H1 (cell line): ENCODE results near the gene C20orf173. TPM values are rescaled to one million over a fixed set of nuclear protein-coding genes. Genes with fewer than 3 reads are reported as not detected.

Experiments used
- BRCA1 ChIP-seq: IDR thresholded peaks from 2 replicates; pipeline ENCODE4 v1.6.1; 2012; ENCODE audit warnings: low read depth, low read length, improper control_type of control experiment
- EGR1 ChIP-seq: IDR thresholded peaks from 2 replicates; pipeline ENCODE4 v1.6.1; 2011; ENCODE audit warnings: low read depth, low read length, borderline replicate concordance
- EP300 ChIP-seq, 2 experiments: IDR thresholded peaks; 1 replicate in 1 of 2; 2 replicates in 1 of 2; pipeline ENCODE4 v1.6.1; 2011 to 2012; ENCODE audit warnings: low read depth in 2 of 2, low read length in 2 of 2, mild to moderate bottlenecking in 2 of 2, borderline replicate concordance in 1 of 2, inconsistent platforms in 1 of 2, moderate library complexity in 1 of 2
- KDM4A ChIP-seq: IDR thresholded peaks from one replicate; pipeline ENCODE4 v1.7.1; 2012; ENCODE audit warnings: low read depth, mild to moderate bottlenecking, moderate library complexity, low read length, inconsistent platforms; ENCODE audit not compliant: severe bottlenecking
- NRF1 ChIP-seq: IDR thresholded peaks from 2 replicates; pipeline ENCODE4 v1.6.1; 2011; ENCODE audit warnings: mild to moderate bottlenecking, low read depth, low read length, improper control_type of control experiment
- RBBP5 ChIP-seq: IDR thresholded peaks from 2 replicates; pipeline ENCODE4 v1.7.1; 2012; ENCODE audit warnings: low read depth, mild to moderate bottlenecking, inconsistent platforms, low read length, moderate library complexity, borderline replicate concordance
- TBP ChIP-seq: IDR thresholded peaks from 2 replicates; pipeline ENCODE4 v1.6.1; 2011; ENCODE audit warnings: low read depth, low read length, improper control_type of control experiment
- polyA plus RNA-seq, 7 experiments: library from polyadenylated mRNA; depleted of rRNA in 3 of 7; stranded (reverse) in 5 of 7; unstranded in 2 of 7; fragments of >200 nt in 5 of 7; fragments of 200-250 nt in 2 of 7; gene quantifications; 1 replicate in 5 of 7; 2 replicates in 1 of 7; 4 replicates in 1 of 7; pipeline versions ENCODE4 v1.2.1 to v1.2.3, GENCODE V29; 2011 to 2013; ENCODE audit warnings: missing spikeins in 2 of 7, mixed read lengths in 2 of 7
- total RNA-seq: library from RNA; stranded (reverse); fragmentation: NEBNext Ultra II Directional; extraction: Animal tissue kit (Norgen Biotek cat#: 25700); gene quantifications from 2 replicates; pipeline ENCODE4 v1.2.1, GENCODE V29; 2021
- TF ChIP-seq, protein P1 (sequence below): fragments of 300-600 bp; sonication (generic); IDR thresholded peaks from 2 replicates; pipeline ENCODE4 v1.7.1; 2012; ENCODE audit warnings: low read length, moderate library complexity, mild to moderate bottlenecking, inconsistent platforms; ENCODE audit not compliant: insufficient replicate concordance
- TF ChIP-seq, protein P2 (sequence below): IDR thresholded peaks from 2 replicates; pipeline ENCODE4 v1.6.1; 2011; ENCODE audit warnings: low read depth, mild to moderate bottlenecking, low read length; ENCODE audit not compliant: insufficient read depth

C20orf173 gene
- total and polyA plus RNA-seq, 2 of the 8 experiments (the other 6 are each of a cell fraction or from before 2014, with no cell fraction given): not detected

DNA sequence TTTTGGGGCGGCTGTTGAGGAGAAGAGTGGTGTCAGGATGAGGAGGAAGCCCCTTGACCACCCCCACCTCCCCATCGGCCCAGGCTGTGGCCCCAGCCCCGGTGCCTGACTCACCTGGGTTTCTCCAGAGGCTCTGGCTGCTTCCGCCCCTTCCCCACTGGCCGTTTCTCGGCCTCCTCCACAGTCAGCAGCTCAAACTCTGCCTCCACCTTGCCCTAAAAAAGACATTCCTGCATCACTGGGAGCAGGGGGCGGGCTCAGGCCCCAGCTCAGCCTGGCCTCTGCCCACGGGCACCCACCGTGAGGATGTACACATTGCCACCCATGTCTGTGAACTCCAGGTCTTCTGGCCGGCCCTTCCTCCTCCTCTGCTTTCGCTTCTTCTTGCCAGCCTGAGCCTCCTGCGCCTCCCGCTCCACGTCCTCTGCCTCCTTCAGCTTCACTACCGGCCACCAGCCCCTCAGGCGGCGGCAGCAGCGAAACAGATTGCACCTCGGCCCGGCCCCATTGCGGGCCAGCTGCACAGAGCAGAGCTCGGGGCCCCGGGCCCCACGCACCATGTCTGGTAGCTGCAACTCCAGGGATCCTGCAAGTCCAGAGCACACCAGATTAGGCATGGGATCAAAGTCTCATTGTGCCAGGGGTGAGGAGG is 29.7 kb upstream of the C20orf173 start (continued):
- TF ChIP-seq, protein P1, sequence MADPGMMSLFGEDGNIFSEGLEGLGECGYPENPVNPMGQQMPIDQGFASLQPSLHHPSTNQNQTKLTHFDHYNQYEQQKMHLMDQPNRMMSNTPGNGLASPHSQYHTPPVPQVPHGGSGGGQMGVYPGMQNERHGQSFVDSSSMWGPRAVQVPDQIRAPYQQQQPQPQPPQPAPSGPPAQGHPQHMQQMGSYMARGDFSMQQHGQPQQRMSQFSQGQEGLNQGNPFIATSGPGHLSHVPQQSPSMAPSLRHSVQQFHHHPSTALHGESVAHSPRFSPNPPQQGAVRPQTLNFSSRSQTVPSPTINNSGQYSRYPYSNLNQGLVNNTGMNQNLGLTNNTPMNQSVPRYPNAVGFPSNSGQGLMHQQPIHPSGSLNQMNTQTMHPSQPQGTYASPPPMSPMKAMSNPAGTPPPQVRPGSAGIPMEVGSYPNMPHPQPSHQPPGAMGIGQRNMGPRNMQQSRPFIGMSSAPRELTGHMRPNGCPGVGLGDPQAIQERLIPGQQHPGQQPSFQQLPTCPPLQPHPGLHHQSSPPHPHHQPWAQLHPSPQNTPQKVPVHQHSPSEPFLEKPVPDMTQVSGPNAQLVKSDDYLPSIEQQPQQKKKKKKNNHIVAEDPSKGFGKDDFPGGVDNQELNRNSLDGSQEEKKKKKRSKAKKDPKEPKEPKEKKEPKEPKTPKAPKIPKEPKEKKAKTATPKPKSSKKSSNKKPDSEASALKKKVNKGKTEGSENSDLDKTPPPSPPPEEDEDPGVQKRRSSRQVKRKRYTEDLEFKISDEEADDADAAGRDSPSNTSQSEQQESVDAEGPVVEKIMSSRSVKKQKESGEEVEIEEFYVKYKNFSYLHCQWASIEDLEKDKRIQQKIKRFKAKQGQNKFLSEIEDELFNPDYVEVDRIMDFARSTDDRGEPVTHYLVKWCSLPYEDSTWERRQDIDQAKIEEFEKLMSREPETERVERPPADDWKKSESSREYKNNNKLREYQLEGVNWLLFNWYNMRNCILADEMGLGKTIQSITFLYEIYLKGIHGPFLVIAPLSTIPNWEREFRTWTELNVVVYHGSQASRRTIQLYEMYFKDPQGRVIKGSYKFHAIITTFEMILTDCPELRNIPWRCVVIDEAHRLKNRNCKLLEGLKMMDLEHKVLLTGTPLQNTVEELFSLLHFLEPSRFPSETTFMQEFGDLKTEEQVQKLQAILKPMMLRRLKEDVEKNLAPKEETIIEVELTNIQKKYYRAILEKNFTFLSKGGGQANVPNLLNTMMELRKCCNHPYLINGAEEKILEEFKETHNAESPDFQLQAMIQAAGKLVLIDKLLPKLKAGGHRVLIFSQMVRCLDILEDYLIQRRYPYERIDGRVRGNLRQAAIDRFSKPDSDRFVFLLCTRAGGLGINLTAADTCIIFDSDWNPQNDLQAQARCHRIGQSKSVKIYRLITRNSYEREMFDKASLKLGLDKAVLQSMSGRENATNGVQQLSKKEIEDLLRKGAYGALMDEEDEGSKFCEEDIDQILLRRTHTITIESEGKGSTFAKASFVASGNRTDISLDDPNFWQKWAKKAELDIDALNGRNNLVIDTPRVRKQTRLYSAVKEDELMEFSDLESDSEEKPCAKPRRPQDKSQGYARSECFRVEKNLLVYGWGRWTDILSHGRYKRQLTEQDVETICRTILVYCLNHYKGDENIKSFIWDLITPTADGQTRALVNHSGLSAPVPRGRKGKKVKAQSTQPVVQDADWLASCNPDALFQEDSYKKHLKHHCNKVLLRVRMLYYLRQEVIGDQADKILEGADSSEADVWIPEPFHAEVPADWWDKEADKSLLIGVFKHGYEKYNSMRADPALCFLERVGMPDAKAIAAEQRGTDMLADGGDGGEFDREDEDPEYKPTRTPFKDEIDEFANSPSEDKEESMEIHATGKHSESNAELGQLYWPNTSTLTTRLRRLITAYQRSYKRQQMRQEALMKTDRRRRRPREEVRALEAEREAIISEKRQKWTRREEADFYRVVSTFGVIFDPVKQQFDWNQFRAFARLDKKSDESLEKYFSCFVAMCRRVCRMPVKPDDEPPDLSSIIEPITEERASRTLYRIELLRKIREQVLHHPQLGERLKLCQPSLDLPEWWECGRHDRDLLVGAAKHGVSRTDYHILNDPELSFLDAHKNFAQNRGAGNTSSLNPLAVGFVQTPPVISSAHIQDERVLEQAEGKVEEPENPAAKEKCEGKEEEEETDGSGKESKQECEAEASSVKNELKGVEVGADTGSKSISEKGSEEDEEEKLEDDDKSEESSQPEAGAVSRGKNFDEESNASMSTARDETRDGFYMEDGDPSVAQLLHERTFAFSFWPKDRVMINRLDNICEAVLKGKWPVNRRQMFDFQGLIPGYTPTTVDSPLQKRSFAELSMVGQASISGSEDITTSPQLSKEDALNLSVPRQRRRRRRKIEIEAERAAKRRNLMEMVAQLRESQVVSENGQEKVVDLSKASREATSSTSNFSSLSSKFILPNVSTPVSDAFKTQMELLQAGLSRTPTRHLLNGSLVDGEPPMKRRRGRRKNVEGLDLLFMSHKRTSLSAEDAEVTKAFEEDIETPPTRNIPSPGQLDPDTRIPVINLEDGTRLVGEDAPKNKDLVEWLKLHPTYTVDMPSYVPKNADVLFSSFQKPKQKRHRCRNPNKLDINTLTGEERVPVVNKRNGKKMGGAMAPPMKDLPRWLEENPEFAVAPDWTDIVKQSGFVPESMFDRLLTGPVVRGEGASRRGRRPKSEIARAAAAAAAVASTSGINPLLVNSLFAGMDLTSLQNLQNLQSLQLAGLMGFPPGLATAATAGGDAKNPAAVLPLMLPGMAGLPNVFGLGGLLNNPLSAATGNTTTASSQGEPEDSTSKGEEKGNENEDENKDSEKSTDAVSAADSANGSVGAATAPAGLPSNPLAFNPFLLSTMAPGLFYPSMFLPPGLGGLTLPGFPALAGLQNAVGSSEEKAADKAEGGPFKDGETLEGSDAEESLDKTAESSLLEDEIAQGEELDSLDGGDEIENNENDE: no peak
- TF ChIP-seq NRF1: no peak
- TF ChIP-seq TBP: no peak
- TF ChIP-seq EGR1: no peak
- no peak for TF ChIP-seq BRCA1
- no peak for TF ChIP-seq RBBP5
- TF ChIP-seq EP300 (IDR thresholded peaks at IDR 0.05; ENCODE audit: borderline replicate concordance in 1 of 2, low read depth in 2 of 2, low read length in 2 of 2): no peak
- TF ChIP-seq KDM4A: no peak
- TF ChIP-seq, protein P2, sequence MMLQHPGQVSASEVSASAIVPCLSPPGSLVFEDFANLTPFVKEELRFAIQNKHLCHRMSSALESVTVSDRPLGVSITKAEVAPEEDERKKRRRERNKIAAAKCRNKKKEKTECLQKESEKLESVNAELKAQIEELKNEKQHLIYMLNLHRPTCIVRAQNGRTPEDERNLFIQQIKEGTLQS: no peak
